A549 (cell line): ENCODE results near the gene SLC24A1.

Experiments
- CBX2 ChIP-seq: fragments of 200-600 bp; sonication (generic); IDR thresholded peaks from 2 replicates; pipeline ENCODE4 v1.6.1; 2016; ENCODE audit warnings: low read depth, mild to moderate bottlenecking, borderline replicate concordance
- CTCF ChIP-seq: fragments of >200 bp; sonication (Bioruptor Twin); formaldehyde crosslinking; IDR thresholded peaks from 3 replicates; pipeline ENCODE4 v1.5.1; 2016
- ELK1 ChIP-seq: fragments of 150-350 bp; IDR thresholded peaks from 2 replicates; pipeline ENCODE4 v1.6.1; 2014; ENCODE audit warnings: low read depth, mild to moderate bottlenecking, low read length
- EP300 ChIP-seq, 2 experiments: fragments of >200 bp; sonication (Bioruptor Twin); formaldehyde crosslinking; IDR thresholded peaks; 2 replicates in 1 of 2; 3 replicates in 1 of 2; pipeline ENCODE4 v1.6.1; 2016 to 2017
- ESRRA ChIP-seq: fragments of 150-350 bp; IDR thresholded peaks from 2 replicates; pipeline ENCODE4 v1.6.1; 2014; ENCODE audit warnings: mild to moderate bottlenecking, low read length, borderline replicate concordance
- FOSL2 ChIP-seq, 2 experiments: fragments of 450-650 bp in 1 of 2; fragments of >200 bp in 1 of 2; sonication (Bioruptor Twin) in 1 of 2; formaldehyde crosslinking; IDR thresholded peaks; 2 replicates each; pipeline versions ENCODE4 v1.5.0 to v1.6.1; 2016 to 2020; ENCODE audit warnings: mild to moderate bottlenecking in 1 of 2, moderate library complexity in 1 of 2
- HOXA7 ChIP-seq: fragments of 250-450 bp; sonication (Bioruptor Pico); IDR thresholded peaks from 2 replicates; pipeline ENCODE4 v1.5.0; 2020; ENCODE audit warnings: mild to moderate bottlenecking, moderate library complexity
- MAX ChIP-seq: IDR thresholded peaks from 2 replicates; pipeline ENCODE4 v1.6.1; 2012
- MYC ChIP-seq: IDR thresholded peaks from 2 replicates; pipeline ENCODE4 v1.6.1; 2012; ENCODE audit warnings: mild to moderate bottlenecking, inconsistent platforms, low read length, improper control_type of control experiment, borderline replicate concordance
- PBX3 ChIP-seq: IDR thresholded peaks from 2 replicates; pipeline ENCODE4 v1.6.1; 2012
- POLR2A ChIP-seq: IDR thresholded peaks from 2 replicates; pipeline ENCODE4 v1.6.1; 2012; ENCODE audit warnings: mild to moderate bottlenecking, low read length
- REST ChIP-seq: fragments of 200-600 bp; sonication (generic); IDR thresholded peaks from 2 replicates; pipeline ENCODE4 v1.6.1; 2016; ENCODE audit warnings: antibody characterized with exemption, mild to moderate bottlenecking, moderate library complexity
- USF2 ChIP-seq: fragments of 450-650 bp; IDR thresholded peaks from 2 replicates; pipeline ENCODE4 v1.6.1; 2014; ENCODE audit warnings: antibody characterized with exemption

- TF ChIP-seq REST = no peak
- TF ChIP-seq CTCF = no peak
- TF ChIP-seq ELK1 = no peak
- no peak for TF ChIP-seq MYC
- no peak for TF ChIP-seq POLR2A
- no peak for TF ChIP-seq EP300 (IDR thresholded peaks at IDR 0.05)
- TF ChIP-seq USF2 = no peak
- TF ChIP-seq CBX2 = no peak
- TF ChIP-seq ESRRA = no peak
- TF ChIP-seq FOSL2 (IDR thresholded peaks at IDR 0.05) = no peak
- TF ChIP-seq FOSL2 (CRISPR knock-in tag; IDR thresholded peaks at IDR 0.05) = no peak
- no peak for TF ChIP-seq HOXA7
- TF ChIP-seq MAX = no peak
- no peak for TF ChIP-seq PBX3
Observed at GRCh38 chr15:65629548-65629947, 7.8 kb downstream of the SLC24A1 start.
